Muscle layer of duodenum (tissue), 2 donors: ENCODE results near the gene TNFRSF11A.

Source experiments
- H3K27ac ChIP-seq: one replicate; pipeline ENCODE4 v1.7.0; 2013; ENCODE audit warnings: mild to moderate bottlenecking, low read length
- H3K27me3 ChIP-seq: one replicate; pipeline ENCODE4 v1.7.0; 2013; ENCODE audit warnings: low read depth, mild to moderate bottlenecking, control low read depth, low read length
- H3K36me3 ChIP-seq, 2 donors: one replicate each; pipeline ENCODE4 v1.7.0; 2013; ENCODE audit warnings: low read length in 2 of 2, control low read depth in 1 of 2, mild to moderate bottlenecking in 1 of 2; ENCODE audit not compliant: insufficient read depth in 2 of 2, control insufficient read depth in 1 of 2
- H3K4me1 ChIP-seq, 2 donors: one replicate each; pipeline ENCODE4 v1.7.0; 2013; ENCODE audit warnings: low read length in 2 of 2, mild to moderate bottlenecking in 2 of 2, control low read depth in 1 of 2, moderate library complexity in 1 of 2; ENCODE audit not compliant: insufficient read depth in 2 of 2, control insufficient read depth in 1 of 2
- H3K4me3 ChIP-seq, 2 donors: one replicate each; pipeline ENCODE4 v1.7.0; 2013; ENCODE audit warnings: low read length in 2 of 2, low read depth in 1 of 2, mild to moderate bottlenecking in 1 of 2
- H3K9me3 ChIP-seq, 2 donors: one replicate each; pipeline ENCODE4 v1.7.0; 2013; ENCODE audit warnings: low read length in 2 of 2, control low read depth in 1 of 2, mild to moderate bottlenecking in 1 of 2; ENCODE audit not compliant: control insufficient read depth in 1 of 2
- donor health status: healthy.

Gene TNFRSF11A

GRCh38 chr18:62371436-62371835 is 46.3 kb downstream of the TNFRSF11A start:
- H3K9me3 ChIP-seq, result no peaks in the 10 kb centered on the region
- no peak overlapping the region for H3K27ac ChIP-seq
- no peaks in the 10 kb centered on the region for H3K27me3 ChIP-seq
- peaks cover 0 to 4% of the 10 kb centered on the region in 2 donors for H3K36me3 ChIP-seq
- H3K4me1 ChIP-seq, result peaks cover 0 to 4% of the 10 kb centered on the region in 2 donors
- no peak overlapping the region for H3K4me3 ChIP-seq

GRCh38 chr18:62372156-62372555 is 47.0 kb downstream of the TNFRSF11A start:
- Histone ChIP-seq H3K36me3 (peaks cover 0 to 4% of the 10 kb centered on the region in 2 donors), H3K9me3 (no peaks in the 10 kb centered on the region), H3K27me3 (no peaks in the 10 kb centered on the region), H3K27ac (no peak overlapping the region), H3K4me3 (no peak overlapping the region), H3K4me1 (peaks cover 0 to 4% of the 10 kb centered on the region in 2 donors)

GRCh38 chr18:62372882-62373281 is 47.8 kb downstream of the TNFRSF11A start:
- Histone ChIP-seq H3K27me3 (no peaks in the 10 kb centered on the region), H3K27ac (no peak overlapping the region), H3K4me1 (peaks cover 0 to 4% of the 10 kb centered on the region in 2 donors)

GRCh38 chr18:62374410-62374965 is 49.4 kb downstream of the TNFRSF11A start:
- H3K4me1 ChIP-seq, result peaks cover 0 to 4% of the 10 kb centered on the region in 2 donors
- no peak overlapping the region for H3K27ac ChIP-seq
- H3K4me3 ChIP-seq, result no peak overlapping the region
- H3K27me3 ChIP-seq, result no peaks in the 10 kb centered on the region
- H3K36me3 ChIP-seq, result peaks cover 0 to under 1% of the 10 kb centered on the region in 2 donors
- H3K9me3 ChIP-seq, result no peaks in the 10 kb centered on the region

More at GRCh38 chr18:62372882-62373281, 47.8 kb downstream of the TNFRSF11A start:
- no peak overlapping the region for H3K4me3 ChIP-seq
- no peaks in the 10 kb centered on the region for H3K9me3 ChIP-seq
- peaks cover 0 to 4% of the 10 kb centered on the region in 2 donors for H3K36me3 ChIP-seq

GRCh38 chr18:62377131-62377807 is 52.2 kb downstream of the TNFRSF11A start:
- Histone ChIP-seq H3K4me3 (no peak overlapping the region), H3K36me3 (no peaks in the 10 kb centered on the region), H3K4me1 (no peaks in the 10 kb centered on the region), H3K27me3 (no peaks in the 10 kb centered on the region), H3K27ac (no peak overlapping the region), H3K9me3 (no peaks in the 10 kb centered on the region)

GRCh38 chr18:62379051-62379450 is 53.9 kb downstream of the TNFRSF11A start:
- H3K4me3 ChIP-seq, result no peak overlapping the region
- no peaks in the 10 kb centered on the region for H3K4me1 ChIP-seq
- no peaks in the 10 kb centered on the region for H3K9me3 ChIP-seq
- H3K36me3 ChIP-seq, result no peaks in the 10 kb centered on the region
- no peaks in the 10 kb centered on the region for H3K27me3 ChIP-seq
- H3K27ac ChIP-seq, result no peak overlapping the region

GRCh38 chr18:62381373-62381772 is 56.3 kb downstream of the TNFRSF11A start:
- H3K27me3 ChIP-seq, result no peaks in the 10 kb centered on the region
- no peak overlapping the region for H3K27ac ChIP-seq
- H3K36me3 ChIP-seq, result no peaks in the 10 kb centered on the region
- H3K4me3 ChIP-seq, result no peak overlapping the region
- no peaks in the 10 kb centered on the region for H3K9me3 ChIP-seq
- no peaks in the 10 kb centered on the region for H3K4me1 ChIP-seq

- no peak overlapping the region for H3K4me3 ChIP-seq
- no peaks in the 10 kb centered on the region for H3K36me3 ChIP-seq
- H3K27me3 ChIP-seq, result no peaks in the 10 kb centered on the region
- no peaks in the 10 kb centered on the region for H3K4me1 ChIP-seq
- no peak overlapping the region for H3K27ac ChIP-seq
- no peaks in the 10 kb centered on the region for H3K9me3 ChIP-seq
Measured at GRCh38 chr18:62384068-62384467, 59.0 kb downstream of the TNFRSF11A start.

- no peak overlapping the region for H3K27ac ChIP-seq
- H3K4me3 ChIP-seq, result peak overlapping the region in 1 of 2 donors; percentile 43
- no peaks in the 10 kb centered on the region for H3K36me3 ChIP-seq
- no peaks in the 10 kb centered on the region for H3K9me3 ChIP-seq
- no peaks in the 10 kb centered on the region for H3K27me3 ChIP-seq
- H3K4me1 ChIP-seq, result no peaks in the 10 kb centered on the region
Measured at GRCh38 chr18:62384610-62385097, 59.5 kb downstream of the TNFRSF11A start.

- no peaks in the 10 kb centered on the region for H3K4me1 ChIP-seq
- H3K27me3 ChIP-seq, result no peaks in the 10 kb centered on the region
- H3K4me3 ChIP-seq, result no peak overlapping the region
- no peak overlapping the region for H3K27ac ChIP-seq
- H3K36me3 ChIP-seq, result no peaks in the 10 kb centered on the region
- H3K9me3 ChIP-seq, result no peaks in the 10 kb centered on the region
Measured at GRCh38 chr18:62386091-62386490, 61.0 kb downstream of the TNFRSF11A start.

GRCh38 chr18:62386601-62387000 is 61.5 kb downstream of the TNFRSF11A start:
- H3K27ac ChIP-seq, result no peak overlapping the region
- H3K4me3 ChIP-seq, result no peak overlapping the region
- H3K9me3 ChIP-seq, result no peaks in the 10 kb centered on the region
- no peaks in the 10 kb centered on the region for H3K4me1 ChIP-seq
- no peaks in the 10 kb centered on the region for H3K36me3 ChIP-seq
- H3K27me3 ChIP-seq, result no peaks in the 10 kb centered on the region
